ENCODE measurements around the gene GDPGP1.
"Not testable (repeated sequence)": the region's sequence is repeated elsewhere in the genome, so short reads cannot be mapped to it uniquely, and the experiment has no call there.

GDPGP1 gene

GRCh38 chr15:90234096-90234988 lies at the start of gene GDPGP1:
GDPGP1 (plus strand) TSS chr15:90234209; CDS start chr15:90240909, 6,700 bp downstream.
- no peak for DNase-seq (ENCODE audit: insufficient read length, low spot score)
- peak; percentile 82 for FAIRE-seq

- DNase-seq (ENCODE audit: insufficient read length, low spot score) (peak; percentile 66), FAIRE-seq (no peak)
Measured at GRCh38 chr15:90184786-90185704, 49.0 kb upstream of the GDPGP1 start.

- FAIRE-seq (no peak), DNase-seq (ENCODE audit: insufficient read length, low spot score) (no peak)
Measured at GRCh38 chr15:90187257-90187868, 46.6 kb upstream of the GDPGP1 start.

GRCh38 chr15:90188065-90188464 lies 45.9 kb upstream of the GDPGP1 start:
- not testable (repeated sequence) for DNase-seq (ENCODE audit: insufficient read length, low spot score); FAIRE-seq

GRCh38 chr15:90188914-90189748 lies 44.9 kb upstream of the GDPGP1 start:
- FAIRE-seq: no peak
- DNase-seq (ENCODE audit: insufficient read length, low spot score): no peak

- DNase-seq (ENCODE audit: insufficient read length, low spot score) (no peak), FAIRE-seq (no peak)
Measured at GRCh38 chr15:90189781-90190467, 44.1 kb upstream of the GDPGP1 start.

- no peak for DNase-seq (ENCODE audit: insufficient read length, low spot score)
Measured at GRCh38 chr15:90190606-90191343, 43.2 kb upstream of the GDPGP1 start.

GRCh38 chr15:90191344-90191687 lies 42.7 kb upstream of the GDPGP1 start:
- FAIRE-seq (no peak), DNase-seq (ENCODE audit: insufficient read length, low spot score) (no peak)

More at GRCh38 chr15:90190606-90191343, 43.2 kb upstream of the GDPGP1 start:
- no peak for FAIRE-seq

GRCh38 chr15:90191794-90192509 lies 42.1 kb upstream of the GDPGP1 start:
- no peak for FAIRE-seq
- DNase-seq (ENCODE audit: insufficient read length, low spot score): no peak

GRCh38 chr15:90192961-90193786 lies 40.8 kb upstream of the GDPGP1 start:
- no peak for FAIRE-seq
- DNase-seq (ENCODE audit: insufficient read length, low spot score): no peak

- FAIRE-seq: no peak
- no peak for DNase-seq (ENCODE audit: insufficient read length, low spot score)
Measured at GRCh38 chr15:90194655-90195054, 39.4 kb upstream of the GDPGP1 start.

- DNase-seq (ENCODE audit: insufficient read length, low spot score): no peak
Measured at GRCh38 chr15:90200534-90201129, 33.4 kb upstream of the GDPGP1 start.

GRCh38 chr15:90201130-90201943 lies 32.7 kb upstream of the GDPGP1 start, which contains the start of gene SEMA4B:
SEMA4B (plus strand) TSS chr15:90201330; CDS start chr15:90201579, 249 bp downstream.
- peak; percentile 67 for DNase-seq (ENCODE audit: insufficient read length, low spot score)
- FAIRE-seq: no peak

More at GRCh38 chr15:90200534-90201129, 33.4 kb upstream of the GDPGP1 start:
- FAIRE-seq: no peak

- no peak for FAIRE-seq
- no peak for DNase-seq (ENCODE audit: insufficient read length, low spot score)
Measured at GRCh38 chr15:90201944-90202375, 32.0 kb upstream of the GDPGP1 start.

GRCh38 chr15:90202929-90203328 lies 31.1 kb upstream of the GDPGP1 start:
- FAIRE-seq (no peak), DNase-seq (ENCODE audit: insufficient read length, low spot score) (no peak)

GRCh38 chr15:90203473-90203872 lies 30.5 kb upstream of the GDPGP1 start:
- no peak for FAIRE-seq

More at GRCh38 chr15:90203473-90203872, 30.5 kb upstream of the GDPGP1 start:
- DNase-seq (ENCODE audit: insufficient read length, low spot score): no peak
